Measurements from ENCODE around the gene RPL7A.
"Not testable (repeated sequence)": the region's sequence is repeated elsewhere in the genome, so short reads cannot be mapped to it uniquely, and the experiment has no call there.

RPL7A gene

GRCh38 chr9:133392308-133392707 lies 44.3 kb downstream of the RPL7A start:
- DNase-seq: not testable (repeated sequence)

GRCh38 chr9:133393399-133393798 lies 45.4 kb downstream of the RPL7A start:
- DNase-seq: no peak

GRCh38 chr9:133394687-133395271 lies 46.8 kb downstream of the RPL7A start:
- no peak for DNase-seq

GRCh38 chr9:133396952-133397351 lies 48.9 kb downstream of the RPL7A start:
- DNase-seq: peak; percentile 67

GRCh38 chr9:133397370-133397769 lies 49.4 kb downstream of the RPL7A start:
- no peak for DNase-seq

- DNase-seq: no peak
Measured at GRCh38 chr9:133397895-133398294, 49.9 kb downstream of the RPL7A start.

GRCh38 chr9:133400292-133400691 lies 52.3 kb downstream of the RPL7A start:
- DNase-seq: no peak
